Vagina (tissue), 2 donors: ENCODE measurements around the gene NCEH1.

ENCODE experiments used
- POLR2A ChIP-seq, 2 donors: fragments of 450-650 bp; IDR thresholded peaks; one replicate each; pipeline ENCODE4 v1.6.1; 2017; ENCODE audit warnings: antibody characterized with exemption in 2 of 2, mild to moderate bottlenecking in 2 of 2, moderate library complexity in 2 of 2
- POLR2AphosphoS5 ChIP-seq, 2 donors: sonication (generic); formaldehyde crosslinking; IDR thresholded peaks; one replicate each; pipeline ENCODE4 v1.9.0; 2017; ENCODE audit warnings: antibody characterized with exemption in 2 of 2, mild to moderate bottlenecking in 2 of 2, low read depth in 1 of 2; ENCODE audit not compliant: insufficient read depth in 1 of 2
- TF ChIP-seq, protein P1 (sequence below), 3 experiments: fragments of 450-650 bp in 2 of 3; fragments of 200-600 bp in 1 of 3; sonication (generic) in 1 of 3; IDR thresholded peaks; one replicate each; pipeline ENCODE4 v1.5.1; 2017 to 2019; ENCODE audit warnings: antibody characterized with exemption in 3 of 3, mild to moderate bottlenecking in 2 of 3, moderate library complexity in 2 of 3

DNA sequence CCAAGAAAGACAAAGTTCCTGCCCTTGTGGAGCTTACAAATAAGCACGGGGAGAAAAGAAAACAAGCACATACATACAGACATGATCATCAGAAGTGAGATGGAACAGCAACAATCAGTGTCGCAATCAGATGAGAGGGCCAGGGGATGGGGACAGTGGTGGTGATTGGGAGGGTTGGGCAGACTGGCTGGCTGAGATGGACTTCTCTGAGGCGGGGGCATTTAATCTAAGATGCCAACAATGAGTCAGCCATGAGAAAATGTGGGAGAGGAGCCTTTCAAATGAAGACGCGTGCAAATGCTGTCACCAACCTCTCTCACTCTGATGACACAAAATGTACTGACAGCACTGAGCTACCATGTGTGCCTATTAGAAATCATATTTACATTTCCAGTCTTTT lies 81.4 kb downstream of the NCEH1 start:
- TF ChIP-seq, protein P1, sequence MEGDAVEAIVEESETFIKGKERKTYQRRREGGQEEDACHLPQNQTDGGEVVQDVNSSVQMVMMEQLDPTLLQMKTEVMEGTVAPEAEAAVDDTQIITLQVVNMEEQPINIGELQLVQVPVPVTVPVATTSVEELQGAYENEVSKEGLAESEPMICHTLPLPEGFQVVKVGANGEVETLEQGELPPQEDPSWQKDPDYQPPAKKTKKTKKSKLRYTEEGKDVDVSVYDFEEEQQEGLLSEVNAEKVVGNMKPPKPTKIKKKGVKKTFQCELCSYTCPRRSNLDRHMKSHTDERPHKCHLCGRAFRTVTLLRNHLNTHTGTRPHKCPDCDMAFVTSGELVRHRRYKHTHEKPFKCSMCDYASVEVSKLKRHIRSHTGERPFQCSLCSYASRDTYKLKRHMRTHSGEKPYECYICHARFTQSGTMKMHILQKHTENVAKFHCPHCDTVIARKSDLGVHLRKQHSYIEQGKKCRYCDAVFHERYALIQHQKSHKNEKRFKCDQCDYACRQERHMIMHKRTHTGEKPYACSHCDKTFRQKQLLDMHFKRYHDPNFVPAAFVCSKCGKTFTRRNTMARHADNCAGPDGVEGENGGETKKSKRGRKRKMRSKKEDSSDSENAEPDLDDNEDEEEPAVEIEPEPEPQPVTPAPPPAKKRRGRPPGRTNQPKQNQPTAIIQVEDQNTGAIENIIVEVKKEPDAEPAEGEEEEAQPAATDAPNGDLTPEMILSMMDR (IDR thresholded peaks at IDR 0.05) = no peak
- TF ChIP-seq POLR2A (IDR thresholded peaks at IDR 0.05) (no peak), POLR2AphosphoS5 (IDR thresholded peaks at IDR 0.05; ENCODE audit: insufficient read depth in 1 of 2, low read depth in 1 of 2) (no peak)
